Measurements from ENCODE around the gene KCTD21. TPM values are rescaled to one million over a fixed set of nuclear protein-coding genes. Genes with fewer than 3 reads are reported as not detected.

Gene KCTD21
- total and polyA plus RNA-seq, 10 of the 15 experiments (the other 5 are each of a cell fraction or from before 2014, with no cell fraction given): 0.63 to 5.4 (median 3.6) TPM

- no peak for TF ChIP-seq BCLAF1 (IDR thresholded peaks at IDR 0.05)
- no peak for TF ChIP-seq SMAD1 (IDR thresholded peaks at IDR 0.05; ENCODE audit: low read depth, partially characterized antibody)
- no peak for TF ChIP-seq IRF4 (IDR thresholded peaks at IDR 0.05; ENCODE audit: low read depth, low read length)
- TF ChIP-seq NRF1 (conservative IDR thresholded peaks at IDR 0.05; ENCODE audit: low read depth, low read length): no peak
- no peak for TF ChIP-seq PKNOX1 (IDR thresholded peaks at IDR 0.05)
- no peak for TF ChIP-seq NKRF (conservative IDR thresholded peaks at IDR 0.05)
- TF ChIP-seq KDM1A (IDR thresholded peaks at IDR 0.05; ENCODE audit: borderline replicate concordance): no peak
- no peak for TF ChIP-seq POU2F2 (IDR thresholded peaks at IDR 0.05; ENCODE audit: borderline replicate concordance, low read depth, low read length)
- TF ChIP-seq EZH2 (IDR thresholded peaks at IDR 0.05; ENCODE audit: borderline replicate concordance, control insufficient read depth, low read depth, low read length): no peak
Observed at GRCh38 chr11:78132475-78132874, 56.0 kb downstream of the KCTD21 start (continued).

Data from GM12878 (cell line).